HG03378 (cell line): Measurements from ENCODE around the gene COL5A1.

ENCODE experiments used
- ATAC-seq: cut with Tn5 transposase; IDR thresholded peaks from one replicate; pipeline ENCODE4 v1.9.1; 2021; ENCODE audit warnings: mild to moderate bottlenecking, moderate library complexity; ENCODE audit not compliant: unreplicated experiment

COL5A1 gene

GRCh38 chr9:134809826-134810225, 168.2 kb downstream of the COL5A1 start:
- no peak for ATAC-seq

GRCh38 chr9:134811079-134811672, 169.6 kb downstream of the COL5A1 start:
- no peak for ATAC-seq

GRCh38 chr9:134811673-134812342, 170.2 kb downstream of the COL5A1 start:
- ATAC-seq = no peak

- no peak for ATAC-seq
Observed at GRCh38 chr9:134812343-134812673, 170.7 kb downstream of the COL5A1 start.

GRCh38 chr9:134813841-134814240, 172.2 kb downstream of the COL5A1 start:
- ATAC-seq = no peak

- no peak for ATAC-seq
Observed at GRCh38 chr9:134814598-134815215, 173.1 kb downstream of the COL5A1 start.

- no peak for ATAC-seq
Observed at GRCh38 chr9:134815435-134816214, 174.0 kb downstream of the COL5A1 start.

GRCh38 chr9:134816264-134816663, 174.7 kb downstream of the COL5A1 start:
- ATAC-seq = no peak

GRCh38 chr9:134818000-134818568, 176.5 kb downstream of the COL5A1 start:
- ATAC-seq = no peak

GRCh38 chr9:134818591-134818990, 177.0 kb downstream of the COL5A1 start:
- ATAC-seq = no peak

GRCh38 chr9:134820901-134821300, 179.3 kb downstream of the COL5A1 start:
- ATAC-seq = no peak

GRCh38 chr9:134822541-134822940, 180.9 kb downstream of the COL5A1 start:
- ATAC-seq = no peak

- ATAC-seq = no peak
Observed at GRCh38 chr9:134823623-134824022, 182.0 kb downstream of the COL5A1 start.

GRCh38 chr9:134824583-134824982, 183.0 kb downstream of the COL5A1 start:
- no peak for ATAC-seq

- no peak for ATAC-seq
Observed at GRCh38 chr9:134825025-134825424, 183.4 kb downstream of the COL5A1 start.

- ATAC-seq = no peak
Observed at GRCh38 chr9:134826336-134827285, 185.0 kb downstream of the COL5A1 start.

- no peak for ATAC-seq
Observed at GRCh38 chr9:134827559-134827958, 186.0 kb downstream of the COL5A1 start.

- ATAC-seq = no peak
Observed at GRCh38 chr9:134827993-134828392, 186.4 kb downstream of the COL5A1 start.

GRCh38 chr9:134828892-134829291, 187.3 kb downstream of the COL5A1 start:
- ATAC-seq = no peak

GRCh38 chr9:134829356-134829937, 187.8 kb downstream of the COL5A1 start:
- ATAC-seq = no peak
